WTC11 (cell line): Measurements from ENCODE around the gene GPRC5B. TPM values are rescaled to one million over a fixed set of nuclear protein-coding genes. Genes with fewer than 3 reads are reported as not detected.

Source experiments
- ATAC-seq: fragments of 200-7000 bp; cut with Tn5 transposase; 2 replicates; pipeline ENCODE4 v1.10.0; 2021; ENCODE audit warnings: mild to moderate bottlenecking, moderate library complexity
- CTCF ChIA-PET: fragments of 300-600 bp; sonication (Branson Sonifier 250); formaldehyde crosslinking; loops from one replicate; lab custom pipeline; 2021; ENCODE audit warnings: antibody characterized with exemption; lab: Charles Lee
- POLR2A ChIA-PET: fragments of 350-600 bp; sonication (Branson Sonifier 250); formaldehyde crosslinking; loops from one replicate; lab custom pipeline; 2021; ENCODE audit warnings: antibody characterized with exemption; lab: Charles Lee
- DNase-seq: peaks from one replicate; pipeline ENCODE4 v3.0.0; 2021; ENCODE audit warnings: low spot score
- H3K27ac Mint-ChIP-seq: 2 replicates; pipeline ENCODE4 v1.8.0; 2021; ENCODE audit warnings: mixed read lengths
- H3K27me3 Mint-ChIP-seq: 2 replicates; pipeline ENCODE4 v1.8.0; 2021; ENCODE audit warnings: low read depth, mild to moderate bottlenecking, moderate library complexity, mixed read lengths
- H3K36me3 Mint-ChIP-seq: 2 replicates; pipeline ENCODE4 v1.8.0; 2021; ENCODE audit warnings: mixed read lengths
- H3K4me1 Mint-ChIP-seq: 2 replicates; pipeline ENCODE4 v1.8.0; 2022; ENCODE audit warnings: mixed read lengths
- H3K4me3 Mint-ChIP-seq: 2 replicates; pipeline ENCODE4 v1.8.0; 2021; ENCODE audit warnings: mild to moderate bottlenecking, moderate library complexity, mixed read lengths
- H3K9me3 Mint-ChIP-seq: 2 replicates; pipeline ENCODE4 v1.8.0; 2021; ENCODE audit warnings: mixed read lengths
- CREB1 ChIP-seq: sonication (generic); formaldehyde crosslinking; IDR thresholded peaks from 2 replicates; pipeline ENCODE4 v1.8.0; 2023; ENCODE audit warnings: mild to moderate bottlenecking, missing genetic modification reagents
- E2F5 ChIP-seq: sonication (generic); formaldehyde crosslinking; IDR thresholded peaks from 2 replicates; pipeline ENCODE4 v1.8.1; 2022; ENCODE audit warnings: mild to moderate bottlenecking, moderate library complexity, missing genetic modification reagents
- EMX1 ChIP-seq: fragments of 250-450 bp; sonication (Bioruptor Pico); IDR thresholded peaks from 2 replicates; pipeline ENCODE4 v1.8.0; 2021; ENCODE audit warnings: mild to moderate bottlenecking
- ESRRA ChIP-seq: sonication (generic); formaldehyde crosslinking; IDR thresholded peaks from 2 replicates; pipeline ENCODE4 v1.8.1; 2022; ENCODE audit warnings: mild to moderate bottlenecking, missing genetic modification reagents, borderline replicate concordance
- HMGA2 ChIP-seq: fragments of 250-450 bp; sonication (Bioruptor Pico); IDR thresholded peaks from 2 replicates; pipeline ENCODE4 v1.4.0; 2021; ENCODE audit warnings: mild to moderate bottlenecking, moderate library complexity
- IRF1 ChIP-seq: sonication (generic); formaldehyde crosslinking; IDR thresholded peaks from 2 replicates; pipeline ENCODE4 v1.8.0; 2023; ENCODE audit warnings: missing genetic modification reagents
- JUN ChIP-seq: sonication (generic); formaldehyde crosslinking; IDR thresholded peaks from 2 replicates; pipeline ENCODE4 v1.8.0; 2023; ENCODE audit warnings: mild to moderate bottlenecking, missing genetic modification reagents
- NR1H2 ChIP-seq: sonication (generic); formaldehyde crosslinking; IDR thresholded peaks from 2 replicates; pipeline ENCODE4 v1.9.0; 2021; ENCODE audit warnings: mild to moderate bottlenecking, moderate library complexity, missing genetic modification reagents
- NR3C1 ChIP-seq: sonication (generic); formaldehyde crosslinking; conservative IDR thresholded peaks from 2 replicates; pipeline ENCODE4 v1.8.1; 2023; ENCODE audit warnings: low read depth, mild to moderate bottlenecking, missing genetic modification reagents
- OVOL2 ChIP-seq: fragments of 250-450 bp; sonication (Bioruptor Pico); IDR thresholded peaks from 2 replicates; pipeline ENCODE4 v1.9.0; 2021; ENCODE audit warnings: mild to moderate bottlenecking, borderline replicate concordance
- PRRX2 ChIP-seq: fragments of 250-450 bp; sonication (Bioruptor Pico); IDR thresholded peaks from 2 replicates; pipeline ENCODE4 v1.8.0; 2021; ENCODE audit warnings: mild to moderate bottlenecking
- RELA ChIP-seq: sonication (generic); formaldehyde crosslinking; IDR thresholded peaks from 2 replicates; pipeline ENCODE4 v1.8.1; 2022; ENCODE audit warnings: missing genetic modification reagents, mild to moderate bottlenecking, borderline replicate concordance
- STAT6 ChIP-seq: sonication (generic); formaldehyde crosslinking; conservative IDR thresholded peaks from 2 replicates; pipeline ENCODE4 v1.8.1; 2023; ENCODE audit warnings: mild to moderate bottlenecking, low read depth, missing genetic modification reagents, moderate library complexity
- USF1 ChIP-seq: sonication (generic); formaldehyde crosslinking; IDR thresholded peaks from 2 replicates; pipeline ENCODE4 v1.8.0; 2022; ENCODE audit warnings: mild to moderate bottlenecking, missing genetic modification reagents
- ZBTB43 ChIP-seq: sonication (generic); formaldehyde crosslinking; IDR thresholded peaks from 2 replicates; pipeline ENCODE4 v1.8.1; 2023; ENCODE audit warnings: mild to moderate bottlenecking, missing genetic modification reagents
- ZNF232 ChIP-seq: sonication (generic); formaldehyde crosslinking; IDR thresholded peaks from 2 replicates; pipeline ENCODE4 v1.8.0; 2022; ENCODE audit warnings: mild to moderate bottlenecking, missing genetic modification reagents
- ZNF416 ChIP-seq: fragments of 250-450 bp; sonication (Bioruptor Pico); IDR thresholded peaks from 2 replicates; pipeline ENCODE4 v1.9.0; 2021; ENCODE audit warnings: mild to moderate bottlenecking, inconsistent platforms
- ZNF532 ChIP-seq: fragments of 250-450 bp; sonication (Bioruptor Pico); IDR thresholded peaks from 2 replicates; pipeline ENCODE4 v1.9.0; 2021; ENCODE audit warnings: mild to moderate bottlenecking, borderline replicate concordance
- total RNA-seq: library from RNA; stranded (reverse); gene quantifications from 3 replicates; pipeline ENCODE4 v1.2.3, GENCODE V29; 2021

The GPRC5B gene
- total RNA-seq, 1 experiment from 2014 or later = 104 TPM

GRCh38 chr16:19812986-19813385 is 71.7 kb downstream of the GPRC5B start (continued):
- TF ChIP-seq ZNF532 = no peak
- TF ChIP-seq RELA (CRISPR knock-in tag) = no peak

GRCh38 chr16:19810817-19811731 is 73.6 kb downstream of the GPRC5B start:
- CTCF ChIA-PET = no interaction called here
- H3K4me3 Mint-ChIP-seq = no peak overlapping the region
- H3K27ac Mint-ChIP-seq = no peak overlapping the region
- peaks cover 4% of the 10 kb centered on the region; the same call in 1 of the 2 replicates for H3K4me1 Mint-ChIP-seq
- H3K9me3 Mint-ChIP-seq = peaks cover 27% of the 10 kb centered on the region
- no peak for DNase-seq
- H3K36me3 Mint-ChIP-seq = peaks cover 26% of the 10 kb centered on the region
- TF ChIP-seq IRF1 (no peak), ESRRA (no peak)
- peaks cover under 1% of the 10 kb centered on the region; the same call in 1 of the 2 replicates for H3K27me3 Mint-ChIP-seq
- POLR2A ChIA-PET = no interaction called here
- ATAC-seq = no peak

- no peak for ATAC-seq
- TF ChIP-seq ZNF416 (CRISPR knock-in tag) (no peak), E2F5 (CRISPR knock-in tag) (no peak), ZBTB43 (no peak), NR1H2 (CRISPR knock-in tag) (no peak), STAT6 (CRISPR knock-in tag) (no peak), CREB1 (CRISPR knock-in tag) (no peak), OVOL2 (CRISPR knock-in tag) (no peak), EMX1 (CRISPR knock-in tag) (no peak), NR3C1 (CRISPR knock-in tag) (no peak), ZNF232 (no peak), JUN (CRISPR knock-in tag) (no peak), USF1 (CRISPR knock-in tag) (no peak), PRRX2 (CRISPR knock-in tag) (no peak), HMGA2 (CRISPR knock-in tag) (no peak)
- CTCF ChIA-PET = interaction anchor here (0.6 kb wide), 1 partner anchor 98 kb away, joined by 3 read pairs; no protein-coding TSS in a partner anchor
- Mint-ChIP-seq H3K9me3 (peaks cover 40% of the 10 kb centered on the region), H3K36me3 (peaks cover 39% of the 10 kb centered on the region), H3K27ac (no peak overlapping the region), H3K4me1 (peaks cover 10% of the 10 kb centered on the region), H3K4me3 (no peak overlapping the region), H3K27me3 (peaks cover 2% of the 10 kb centered on the region; the same call in 1 of the 2 replicates)
- POLR2A ChIA-PET = no interaction called here
- no peak for DNase-seq
Observed at GRCh38 chr16:19809693-19810092, 75.0 kb downstream of the GPRC5B start.
